ENCODE data around the gene WDR86.

Gene WDR86

DNA sequence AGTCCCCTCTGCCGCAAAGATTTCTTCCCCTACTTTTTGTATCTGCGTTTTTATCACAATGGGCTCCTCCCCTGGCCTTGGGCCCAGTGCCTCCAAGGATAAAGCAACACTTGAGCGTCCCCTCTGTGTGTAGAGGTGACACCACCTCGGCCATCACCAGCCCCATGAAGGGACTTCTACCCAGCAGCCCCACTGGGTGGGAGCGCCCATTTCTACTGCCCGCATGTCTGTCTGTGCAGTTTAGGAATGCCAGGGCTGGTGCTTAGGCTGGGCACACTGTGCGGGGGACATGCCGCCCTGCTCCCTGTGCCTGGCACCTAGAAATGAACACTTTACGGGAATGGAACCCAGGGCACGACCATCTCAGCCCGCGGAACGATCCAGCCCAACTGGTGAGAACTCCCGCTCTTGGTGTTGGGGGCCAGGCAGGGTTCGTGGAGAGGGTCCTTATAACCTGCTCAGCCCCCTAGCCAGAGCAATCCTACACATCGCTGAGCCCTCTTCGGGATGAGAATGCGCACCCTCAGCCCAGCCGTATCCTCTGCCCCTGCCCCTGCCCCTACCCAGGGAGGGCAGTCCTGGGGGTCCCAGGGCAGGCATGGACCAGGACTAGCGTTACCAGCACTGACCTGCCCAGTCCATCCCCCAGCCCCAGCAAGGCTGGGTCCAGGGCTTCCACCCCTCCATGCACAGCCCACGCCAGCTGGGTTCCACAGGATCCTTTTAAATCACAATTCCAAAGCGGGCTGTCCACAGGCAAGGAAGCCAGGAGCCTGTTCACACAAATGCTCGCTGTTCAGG is 17.3 kb upstream of the WDR86 start:
- DNase-seq, result no peak

DNA sequence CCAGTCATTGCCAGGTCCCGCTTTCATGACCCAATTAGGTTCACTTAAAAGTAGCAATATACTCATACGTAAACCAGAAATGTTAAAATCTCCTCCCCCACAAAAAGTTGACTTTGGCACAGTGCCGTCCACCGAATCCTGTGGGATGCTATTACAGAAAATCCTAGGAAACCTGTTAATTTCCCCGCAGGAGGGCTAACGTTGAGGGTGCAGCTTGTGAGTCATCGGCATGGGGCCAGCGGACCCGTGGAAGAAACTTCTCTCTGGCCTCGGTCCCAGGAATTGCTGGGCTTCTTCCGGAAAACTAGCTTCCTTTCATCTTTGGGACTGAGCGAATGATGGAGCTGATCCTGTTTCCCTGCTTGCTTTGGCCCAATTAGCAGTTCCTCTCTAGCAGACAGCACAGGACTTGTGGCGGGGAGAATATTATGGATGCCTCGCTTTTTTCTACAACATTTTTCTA is 16.6 kb upstream of the WDR86 start:
- no peak for DNase-seq

DNA sequence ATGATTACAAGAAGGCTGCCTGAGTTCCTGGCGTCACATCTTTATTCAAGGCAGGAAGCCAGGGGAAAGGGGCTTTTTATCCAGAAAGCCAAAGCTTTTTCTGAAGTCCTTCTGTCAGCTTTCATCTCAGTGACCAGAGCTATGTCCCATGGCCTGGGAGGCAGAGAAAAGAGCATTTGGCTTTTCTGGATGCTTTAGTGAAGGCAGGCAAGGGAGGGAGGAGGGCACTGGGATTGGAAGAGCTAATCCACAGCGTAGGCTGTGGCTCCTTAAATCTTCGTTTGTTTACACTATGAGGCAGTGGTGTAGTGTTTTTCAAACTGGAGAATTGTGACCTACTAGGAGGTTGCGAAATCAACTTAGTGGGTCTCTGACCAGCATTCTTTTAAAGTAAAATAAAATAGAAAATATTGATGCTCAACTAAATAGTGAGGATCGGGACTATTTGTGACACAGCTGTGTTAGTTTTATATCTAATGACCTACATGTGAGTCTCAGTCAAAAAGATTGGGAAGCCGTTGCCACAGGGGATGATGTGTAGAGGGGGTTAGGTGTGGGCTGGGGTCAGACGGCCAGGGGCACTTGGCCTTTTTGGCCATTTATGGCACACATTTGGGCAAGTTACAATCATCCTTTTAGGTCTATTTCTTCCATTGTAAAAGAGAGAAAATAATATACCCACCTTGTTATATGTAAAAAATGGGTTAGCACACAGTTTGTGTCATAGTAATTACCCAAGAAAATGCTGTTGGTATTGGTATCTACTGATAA is 16.0 kb upstream of the WDR86 start:
- DNase-seq, result no peak

DNA sequence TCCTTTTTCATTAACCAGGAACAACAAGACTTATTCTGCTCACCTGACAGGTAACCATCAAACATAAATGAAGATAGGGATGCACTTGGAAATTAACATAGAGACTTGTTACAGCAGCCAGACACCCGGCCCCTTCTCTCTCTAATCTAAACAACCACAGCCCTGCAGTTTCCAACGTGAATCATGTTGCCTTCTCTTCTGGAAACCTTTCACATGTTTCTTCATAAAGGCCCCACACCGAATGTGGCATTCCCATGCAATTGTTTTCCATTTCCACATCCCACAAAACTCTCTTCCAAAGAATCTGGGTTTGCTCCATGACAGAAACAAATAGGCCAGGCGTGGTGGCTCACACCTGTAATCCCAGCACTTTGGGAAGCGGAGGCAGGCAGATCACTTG is 15.0 kb upstream of the WDR86 start:
- no peak for DNase-seq

DNA sequence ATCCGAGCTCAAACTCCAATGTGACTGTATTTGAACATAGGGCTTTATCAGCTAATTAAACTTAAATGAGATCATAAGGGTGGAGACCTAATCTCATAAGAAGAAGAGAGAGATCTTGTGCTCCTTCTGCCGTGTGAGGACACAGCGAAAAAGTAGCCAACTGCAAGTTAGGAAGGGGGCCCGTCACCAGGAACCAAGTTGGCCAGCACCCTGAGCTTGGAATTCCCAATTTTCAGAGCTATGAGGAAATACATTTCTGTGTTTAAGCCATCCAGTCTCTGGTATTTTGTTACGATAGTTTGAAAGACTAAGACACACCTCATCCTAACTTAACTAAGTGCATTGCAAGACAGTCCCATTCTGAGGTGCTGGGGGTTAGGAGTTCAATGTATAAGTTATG is 14.1 kb upstream of the WDR86 start:
- DNase-seq, result no peak

DNA sequence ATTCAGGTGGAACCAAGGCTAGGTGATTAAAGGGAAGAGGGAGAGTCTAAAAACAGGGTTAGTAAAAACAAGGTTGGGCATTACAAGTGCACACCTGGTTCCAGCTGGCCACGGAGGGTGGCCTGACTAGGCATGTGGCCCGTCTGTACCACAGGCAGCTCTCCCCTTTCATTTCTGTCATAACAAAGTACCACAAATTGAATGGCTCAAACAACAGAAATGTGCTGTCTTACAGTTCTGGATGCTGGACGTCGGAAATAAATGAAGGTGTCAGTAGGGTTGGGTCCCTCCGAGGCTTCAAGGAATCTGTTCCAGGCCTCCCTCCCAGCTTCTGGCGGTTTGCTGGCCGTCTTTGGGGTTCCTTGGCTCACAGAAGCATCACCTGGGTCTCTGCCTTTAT is 13.4 kb upstream of the WDR86 start:
- no peak for DNase-seq

DNA sequence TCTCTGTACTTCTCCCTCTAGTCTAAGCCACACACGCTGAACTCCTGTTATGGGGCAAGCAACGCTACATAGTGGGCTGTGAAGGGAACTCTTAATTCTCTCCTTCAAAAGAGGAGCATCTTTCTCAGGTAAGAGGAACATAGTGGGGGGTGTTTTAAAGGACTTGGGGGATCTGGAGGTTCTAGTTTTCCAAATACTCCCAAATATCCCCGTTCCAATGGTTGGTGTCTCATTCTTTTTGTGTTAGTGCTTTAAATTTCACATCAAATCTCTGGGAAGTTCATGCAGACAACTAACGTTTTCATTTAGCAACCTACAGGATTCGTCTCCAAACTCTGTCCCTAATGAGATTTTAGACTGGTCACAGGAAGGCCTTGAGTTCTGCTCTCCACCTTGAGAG is 12.4 kb upstream of the WDR86 start:
- no peak for DNase-seq

DNA sequence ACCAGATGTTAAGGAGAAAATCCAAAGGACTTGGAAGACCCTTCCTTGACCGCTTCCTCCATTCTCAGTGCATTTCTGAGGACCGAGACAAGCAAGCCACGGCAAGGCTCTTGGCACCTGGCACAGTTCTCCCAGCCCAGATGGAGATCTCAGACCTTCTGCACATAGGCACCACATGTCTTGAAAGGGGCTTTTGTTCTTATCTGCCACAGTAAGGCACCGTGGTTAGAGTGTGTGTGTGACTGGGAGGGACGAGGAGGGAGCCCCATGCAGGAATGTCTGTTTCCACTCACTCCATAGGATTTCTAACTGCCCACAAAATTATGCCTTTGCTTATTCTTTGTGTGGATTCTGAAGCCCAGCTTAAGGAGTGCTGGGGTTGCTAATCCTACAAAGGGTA is 10.3 kb upstream of the WDR86 start:
- DNase-seq, result no peak

DNA sequence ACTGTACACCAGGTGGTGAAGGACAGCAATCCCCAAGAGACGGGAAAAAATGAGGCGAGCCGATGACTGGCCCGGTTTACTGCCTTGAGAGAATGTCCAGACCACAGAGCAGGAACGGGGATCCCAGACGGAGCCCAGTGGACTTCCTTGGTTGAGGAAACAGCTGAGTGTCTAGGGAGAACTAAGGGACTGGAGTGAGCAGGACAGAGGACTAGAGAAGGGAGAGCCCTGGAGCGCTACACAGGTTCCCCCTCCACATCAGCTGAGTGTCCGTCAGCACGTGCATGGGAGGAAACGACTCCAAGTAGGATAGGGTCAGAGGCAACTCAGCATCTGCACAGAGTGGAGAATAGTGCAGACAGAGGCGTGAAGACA is 7.1 kb upstream of the WDR86 start:
- DNase-seq, result no peak

DNA sequence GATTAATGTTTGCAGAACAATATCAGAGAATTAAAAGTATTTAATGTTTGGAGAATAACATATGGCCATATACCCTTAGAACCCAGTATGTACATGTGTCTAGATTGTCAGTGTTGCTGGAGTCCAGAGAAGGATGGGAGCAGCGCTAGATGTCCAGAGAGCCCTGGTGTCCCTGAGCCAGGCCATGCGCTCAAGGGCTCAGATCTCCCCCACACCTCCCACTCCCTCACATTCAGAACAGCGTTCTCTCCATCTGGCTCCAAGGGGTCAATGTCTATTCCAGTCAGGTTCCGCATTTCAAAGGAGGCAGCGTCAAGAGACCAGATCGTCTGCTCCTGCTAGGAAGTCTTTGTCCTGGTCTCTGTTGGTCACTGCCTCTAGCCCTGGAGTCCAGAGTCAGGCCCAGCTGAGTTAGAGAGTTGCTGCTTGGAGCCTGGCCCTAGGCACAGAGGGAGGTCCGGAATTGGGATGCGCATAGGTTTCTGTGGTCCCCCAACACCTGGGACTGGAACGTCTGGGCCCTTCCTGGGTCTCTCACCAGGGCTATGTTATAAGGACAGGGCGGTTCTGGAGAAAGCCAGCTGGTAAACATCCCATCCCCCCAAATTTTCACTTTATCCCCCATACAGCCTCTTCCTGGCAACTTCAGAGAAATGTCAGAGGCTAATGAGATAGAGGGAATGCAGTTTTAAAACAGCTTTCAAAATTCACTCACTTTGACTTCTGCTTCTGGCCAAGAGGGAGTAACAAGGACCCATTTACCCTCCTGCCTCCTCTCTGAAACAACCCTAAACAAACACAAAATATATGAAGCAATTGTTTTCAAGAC is 6.5 kb upstream of the WDR86 start:
- DNase-seq, result no peak

DNA sequence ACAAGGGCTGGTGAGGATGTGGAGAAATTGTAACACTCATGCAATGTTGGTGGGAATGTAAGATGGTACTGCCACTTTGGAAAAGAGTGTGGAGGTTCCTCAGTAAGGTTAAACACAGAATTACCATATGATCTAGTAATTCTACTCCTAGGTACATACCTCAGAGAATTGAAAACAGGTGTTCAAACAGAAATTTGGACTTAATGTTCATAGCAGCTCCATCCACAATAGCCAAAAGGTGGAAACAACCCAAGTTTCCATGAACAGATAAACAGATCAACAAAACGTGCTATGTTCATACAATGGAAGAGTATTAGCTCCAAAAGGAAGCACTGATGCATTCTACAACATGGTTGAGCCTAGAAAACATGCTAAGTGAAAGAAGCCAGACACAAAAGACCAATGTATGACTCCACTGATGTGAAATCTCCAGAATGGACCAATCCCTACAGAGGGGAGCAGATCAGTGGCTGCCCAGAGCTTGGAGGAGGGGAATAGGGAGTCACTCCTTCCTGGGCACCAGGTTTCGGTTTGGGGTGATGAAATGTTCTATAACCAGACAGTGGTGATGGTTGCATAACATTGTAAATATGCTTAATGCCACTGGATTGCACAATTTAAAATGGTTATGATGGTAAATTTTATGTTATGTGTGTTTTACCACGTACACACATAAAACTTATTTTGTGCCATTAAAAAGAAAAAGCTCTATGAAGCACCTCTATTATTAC is 5.7 kb upstream of the WDR86 start:
- no peak for DNase-seq

DNA sequence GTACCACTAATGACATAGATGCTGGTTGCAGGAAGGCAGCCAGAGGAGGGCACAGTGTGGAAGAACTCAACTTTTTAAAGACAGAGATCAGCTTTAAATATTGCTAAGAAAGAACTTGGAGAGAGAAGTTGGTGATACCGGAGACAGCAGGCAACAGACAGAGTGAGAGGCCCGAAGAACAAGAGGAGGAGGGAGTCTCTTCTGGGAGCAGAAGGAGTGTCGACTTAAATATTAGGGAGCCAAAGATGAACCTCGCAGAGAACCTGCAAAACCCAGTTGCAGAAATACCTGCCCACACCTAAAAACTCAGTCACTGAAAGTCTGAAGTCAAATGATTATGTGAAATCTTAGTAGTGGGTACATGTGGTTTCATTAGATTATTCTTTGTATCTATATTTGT is 3.4 kb upstream of the WDR86 start:
- no peak for DNase-seq

DNA sequence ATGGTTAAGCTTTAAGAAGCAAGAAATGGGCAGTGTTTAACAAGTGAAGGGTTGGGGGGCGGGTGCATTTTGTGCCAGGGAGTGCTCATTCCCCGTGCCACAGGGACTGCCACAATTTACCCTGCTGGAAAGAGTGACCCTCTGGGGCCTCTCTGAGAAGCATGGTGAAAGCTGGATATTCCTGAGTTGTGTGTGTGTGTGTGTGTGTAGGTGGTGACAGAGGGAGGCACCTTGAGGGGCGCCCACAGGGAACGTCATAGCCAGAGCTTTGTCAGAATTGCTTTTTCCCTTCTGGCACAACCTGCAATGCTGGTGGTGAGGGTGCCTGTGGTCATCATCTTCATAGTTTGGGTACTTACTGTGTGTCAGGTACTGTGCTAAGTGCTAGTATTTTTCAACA is 2.5 kb upstream of the WDR86 start:
- DNase-seq, result no peak

DNA sequence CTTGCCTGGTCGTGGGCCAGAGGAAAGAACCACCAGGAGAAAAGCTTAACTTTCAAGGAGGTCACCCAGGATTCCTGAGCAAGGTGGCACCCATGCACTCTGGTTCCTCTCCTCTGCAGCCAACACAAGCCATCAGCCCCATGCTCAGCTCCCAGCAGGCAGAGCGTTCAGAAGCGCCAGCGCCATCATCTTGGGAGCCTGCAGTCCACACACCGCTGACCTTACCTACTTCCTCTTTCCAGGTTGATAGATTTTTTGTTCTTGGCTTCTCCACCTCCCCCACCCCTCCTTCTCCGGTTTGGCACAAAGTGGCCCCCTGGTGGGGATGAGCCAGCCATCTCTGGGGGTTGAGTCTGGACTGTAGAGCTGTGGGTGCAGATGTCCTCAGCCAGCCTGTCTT is 1.7 kb upstream of the WDR86 start:
- no peak for DNase-seq

DNA sequence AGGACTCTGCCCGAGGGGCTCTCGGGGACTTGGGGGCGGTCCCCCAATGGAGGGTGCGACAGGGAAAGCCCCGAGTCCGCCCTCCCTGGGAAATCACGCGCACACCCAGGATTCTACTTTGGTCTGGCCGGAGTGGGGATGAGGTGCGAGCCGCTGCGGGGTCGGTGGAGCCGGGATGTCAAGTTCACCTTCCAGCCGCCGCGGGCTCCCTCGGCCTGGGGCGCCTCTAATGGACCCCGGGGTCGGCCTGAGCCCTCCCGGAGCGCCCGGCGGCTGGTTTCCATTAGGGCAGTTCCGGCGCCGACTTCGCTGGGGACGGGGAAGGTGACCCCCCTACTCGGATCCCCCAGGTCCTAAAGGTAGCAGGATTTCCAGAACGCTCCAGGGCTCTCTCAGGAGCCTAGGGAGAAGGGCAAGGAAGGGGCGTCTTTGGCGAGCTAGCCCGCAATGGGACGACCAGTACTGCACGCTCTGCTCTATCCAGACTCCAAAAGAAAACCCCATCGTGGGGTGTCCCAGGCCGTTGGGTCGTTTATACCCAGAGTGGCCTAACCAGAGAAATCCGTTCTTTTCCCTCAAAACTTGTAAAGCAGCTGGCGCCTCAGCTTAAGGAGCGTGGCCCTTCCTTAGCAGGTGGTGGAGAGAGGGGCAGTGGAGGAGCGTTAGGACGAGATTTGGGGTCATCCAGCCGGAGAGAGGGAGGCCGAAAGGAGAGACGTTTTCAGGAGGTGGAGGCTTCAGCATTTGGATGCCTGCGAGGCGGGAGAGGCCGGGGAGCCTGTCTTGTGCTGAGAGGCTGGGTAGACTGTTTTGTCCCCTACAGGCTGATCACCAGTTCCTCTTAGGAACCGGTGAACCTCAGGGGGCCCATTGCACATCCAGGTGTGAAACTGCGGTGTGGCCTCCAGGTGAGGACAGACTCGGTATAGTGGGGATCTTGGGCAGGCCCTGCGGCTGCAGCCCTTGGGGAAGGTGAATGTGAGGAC is 860 bp upstream of the WDR86 start:
- no peak for DNase-seq

DNA sequence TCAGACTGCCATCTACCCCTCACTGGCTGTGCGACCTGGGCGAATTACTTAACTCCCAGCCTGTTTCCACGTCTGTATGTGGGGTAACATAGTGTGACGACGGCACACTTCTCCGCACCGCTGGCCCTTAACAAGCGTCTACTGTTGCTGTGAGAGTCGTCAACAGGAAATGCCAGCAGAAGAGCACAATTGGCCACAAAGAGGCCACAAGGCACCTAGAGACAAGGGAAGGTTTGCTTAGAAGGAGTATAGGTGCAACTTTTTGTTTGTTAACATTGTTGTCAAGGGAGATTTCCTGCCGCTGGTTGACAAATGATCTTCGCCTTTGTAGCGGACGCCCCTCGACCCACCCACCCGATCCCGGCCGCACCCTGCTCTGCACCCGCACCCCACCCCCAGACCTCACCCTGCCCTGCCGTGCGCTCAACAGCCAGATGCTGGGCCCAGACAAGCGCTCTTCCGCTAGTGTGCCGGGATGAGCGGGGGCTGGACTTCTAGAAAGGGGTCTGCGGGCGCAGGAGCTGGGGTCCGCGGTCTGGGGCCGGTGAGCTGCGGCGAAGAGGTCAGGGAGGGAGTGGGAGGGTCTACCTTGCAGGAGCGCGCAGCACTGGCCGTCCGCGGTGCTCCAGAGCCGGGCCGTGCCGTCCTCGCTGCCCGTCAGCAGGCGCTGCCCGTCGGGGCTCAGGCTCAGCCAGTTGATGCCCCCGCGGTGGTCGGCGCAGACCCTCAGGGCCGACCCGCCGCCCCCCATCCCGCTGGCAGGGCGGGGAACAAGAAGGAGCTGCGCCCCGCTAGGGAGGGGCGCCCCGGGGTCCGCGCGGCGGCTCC is 785 bp downstream of the WDR86 start:
- no peak for DNase-seq

DNA sequence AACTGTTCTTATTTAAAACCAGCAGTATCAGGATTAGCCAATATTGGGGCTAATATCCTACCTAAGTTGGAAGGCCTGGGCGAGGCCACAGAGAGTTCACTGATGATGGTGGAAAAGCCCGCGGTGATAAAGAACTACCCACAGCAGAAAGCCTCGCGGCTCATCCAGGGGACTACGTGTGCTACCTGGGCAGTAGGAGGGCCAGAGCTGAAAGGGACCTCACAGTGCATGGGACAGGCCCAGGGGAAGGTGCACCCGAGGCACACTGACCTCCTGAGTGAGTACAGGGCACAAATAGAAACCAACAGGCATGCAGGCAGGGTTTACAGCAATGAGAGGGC is 1.4 kb downstream of the WDR86 start:
- no peak for DNase-seq

DNA sequence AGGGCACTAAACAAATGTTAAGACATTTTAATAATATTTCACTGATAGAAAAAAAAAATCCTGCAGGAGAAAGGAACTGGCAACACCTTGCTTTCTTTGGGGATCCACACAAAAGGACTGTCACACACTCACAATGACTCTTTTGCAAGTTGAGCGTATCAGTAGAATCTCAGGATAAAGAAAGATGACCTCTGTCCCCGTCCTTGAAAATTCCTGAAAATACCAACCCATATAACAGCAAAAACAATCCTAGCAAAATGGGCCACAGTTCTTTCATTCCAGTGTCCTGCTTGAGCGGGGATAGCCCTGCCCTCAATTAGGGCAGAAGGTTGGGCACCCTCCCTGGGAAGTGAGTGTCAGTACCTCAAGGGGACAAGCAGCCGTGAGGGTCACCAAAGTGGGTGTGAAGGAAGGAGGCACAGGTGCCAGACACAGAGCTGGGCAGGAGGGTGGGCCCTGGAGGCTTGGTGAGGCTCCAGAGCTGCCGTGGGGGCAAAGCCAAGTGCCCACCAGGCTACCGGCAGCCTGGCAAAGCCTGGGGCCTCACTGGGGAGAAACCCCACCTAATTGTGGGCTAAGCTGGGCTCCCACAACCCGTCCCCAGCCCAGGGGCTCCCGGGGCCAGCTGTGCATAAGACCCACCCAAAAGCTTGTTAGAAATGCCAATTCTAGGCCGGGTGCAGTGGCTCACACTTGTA is 2.8 kb downstream of the WDR86 start:
- DNase-seq, result no peak

DNA sequence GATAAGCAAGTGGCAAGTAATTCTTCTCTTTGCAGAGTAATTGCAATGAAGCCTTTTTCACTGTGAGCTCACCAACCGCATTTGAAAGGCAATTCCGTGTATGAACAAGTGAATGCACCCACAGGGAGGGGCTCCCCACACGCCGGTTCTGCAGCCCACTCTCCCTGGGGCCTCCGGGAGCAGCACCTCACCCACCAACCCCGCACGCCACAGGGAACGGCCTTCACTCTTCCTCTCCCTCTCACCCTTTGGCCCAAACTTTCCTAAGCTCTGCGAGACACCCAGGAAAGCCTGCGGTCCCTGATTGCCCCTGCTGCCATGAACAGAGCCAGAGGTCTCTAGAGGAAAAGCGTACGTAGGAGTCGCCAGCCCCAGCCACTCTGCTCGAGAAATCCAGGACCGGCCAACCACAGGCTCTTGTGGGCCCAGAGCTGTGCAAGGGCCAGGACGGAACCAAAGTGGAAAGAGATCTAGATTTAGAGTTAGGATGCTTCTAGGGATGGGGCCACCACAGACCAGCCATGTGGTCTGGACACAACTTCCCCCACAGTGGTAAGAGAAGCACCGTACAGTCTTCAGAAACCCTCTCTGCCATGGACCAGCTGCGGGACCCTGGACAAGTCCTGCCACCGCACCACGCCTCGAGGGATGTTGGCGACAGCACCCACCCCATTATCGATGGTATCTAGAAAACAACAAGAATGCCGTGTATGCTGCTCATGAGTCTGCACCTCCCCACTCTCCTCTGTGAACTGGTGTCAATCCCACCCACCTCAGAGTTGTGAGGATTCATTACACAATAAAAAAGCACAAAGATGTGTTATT is 3.6 kb downstream of the WDR86 start:
- DNase-seq, result no peak

Measured in NCI-H526 treated with DMSO at 0.1 percent for 48 hours (cell line).